SK-N-SH (cell line): ENCODE results near the gene COQ9. TPM values are rescaled to one million over a fixed set of nuclear protein-coding genes. Genes with fewer than 3 reads are reported as not detected.
A peak's percentile ranks its signal among the peaks of the same experiment; 100 is the strongest.

Experiments used
- CTCF ChIA-PET: fragments of 300-600, 350-600 bp; formaldehyde crosslinking; extraction: SDS; loops from one replicate; lab custom pipeline; 2021; lab: Yijun Ruan, JAX
- POLR2A ChIA-PET: fragments of 350-600 bp; sonication (Branson Sonifier 250); formaldehyde crosslinking; extraction: SDS; loops from one replicate; lab custom pipeline; 2020; ENCODE audit warnings: antibody characterized with exemption, inconsistent platforms; lab: Yijun Ruan, JAX
- DNase-seq: peaks from one replicate; pipeline ENCODE4 v3.0.0; 2012
- H2AFZ ChIP-seq: fragments of 200-600 bp; sonication (generic); 2 replicates; pipeline ENCODE4 v1.8.1; 2016; ENCODE audit warnings: antibody characterized with exemption, mild to moderate bottlenecking, low read depth
- H3F3A ChIP-seq: fragments of 200-600 bp; sonication (generic); replicated peaks from 2 replicates; pipeline ENCODE3; 2016; ENCODE audit warnings: antibody characterized with exemption, mild to moderate bottlenecking; ENCODE audit not compliant: insufficient read depth
- H3K27ac ChIP-seq, 2 experiments: fragments of 200-500 bp in 1 of 2; fragments of 200-600 bp in 1 of 2; sonication (Bioruptor generic) in 1 of 2; sonication (generic), shearing (Covaris generic) in 1 of 2; 2 replicates each; pipeline versions ENCODE4 v1.5.1 to v1.6.1; 2014 to 2016; ENCODE audit warnings: low read depth in 2 of 2, inconsistent platforms in 1 of 2, low read length in 1 of 2, mild to moderate bottlenecking in 1 of 2, mixed read lengths in 1 of 2
- H3K27me3 ChIP-seq: fragments of 200-600 bp; sonication (generic), shearing (Covaris generic); 2 replicates; pipeline ENCODE4 v1.6.1; 2016; ENCODE audit warnings: mixed run types; ENCODE audit not compliant: insufficient read depth
- H3K36me3 ChIP-seq, 2 experiments: fragments of 200-500 bp in 1 of 2; fragments of 200-600 bp in 1 of 2; sonication (Bioruptor generic) in 1 of 2; sonication (generic) in 1 of 2; replicated peaks in 1 of 2; 2 replicates each; pipeline versions ENCODE3 to v1.5.1; 2014 to 2016; ENCODE audit warnings: low read length in 1 of 2, mild to moderate bottlenecking in 1 of 2; ENCODE audit not compliant: insufficient read depth in 2 of 2, control insufficient read depth in 1 of 2
- H3K4me1 ChIP-seq, 2 experiments: fragments of 200-500 bp in 1 of 2; fragments of 200-600 bp in 1 of 2; sonication (Bioruptor generic) in 1 of 2; sonication (generic), shearing (Covaris generic) in 1 of 2; 2 replicates each; pipeline versions ENCODE4 v1.5.1 to v1.6.1; 2014 to 2016; ENCODE audit warnings: low read depth in 1 of 2, low read length in 1 of 2, mixed run types in 1 of 2; ENCODE audit not compliant: insufficient read depth in 2 of 2, control insufficient read depth in 1 of 2
- H3K4me2 ChIP-seq: fragments of 200-600 bp; sonication (generic), shearing (Covaris generic); 2 replicates; pipeline ENCODE4 v1.6.1; 2017; ENCODE audit warnings: mixed run types
- H3K4me3 ChIP-seq, 2 experiments: fragments of 200-500 bp in 1 of 2; fragments of 200-600 bp in 1 of 2; sonication (Bioruptor generic) in 1 of 2; sonication (generic), shearing (Covaris generic) in 1 of 2; 2 replicates each; pipeline versions ENCODE4 v1.5.1 to v1.8.1; 2014 to 2016; ENCODE audit warnings: low read depth in 2 of 2, inconsistent platforms in 1 of 2, low read length in 1 of 2, mild to moderate bottlenecking in 1 of 2, mixed read lengths in 1 of 2, moderate library complexity in 1 of 2
- H3K79me2 ChIP-seq: fragments of 200-600 bp; sonication (generic); 2 replicates; pipeline ENCODE4 v1.8.1; 2017; ENCODE audit warnings: mild to moderate bottlenecking; ENCODE audit not compliant: insufficient read depth
- H3K9ac ChIP-seq: fragments of 200-600 bp; sonication (generic); 2 replicates; pipeline ENCODE4 v1.6.1; 2017; ENCODE audit warnings: mixed run types
- H3K9me2 ChIP-seq: fragments of 200-600 bp; sonication (generic); 2 replicates; pipeline ENCODE4 v1.6.1; 2017; ENCODE audit warnings: mixed run types
- H3K9me3 ChIP-seq: fragments of 200-600 bp; sonication (generic); 2 replicates; pipeline ENCODE4 v1.6.1; 2017; ENCODE audit warnings: mixed run types, mild to moderate bottlenecking, moderate library complexity
- H4K20me1 ChIP-seq: fragments of 200-600 bp; sonication (generic); 2 replicates; pipeline ENCODE4 v1.6.1; 2017; ENCODE audit warnings: mild to moderate bottlenecking, mixed run types; ENCODE audit not compliant: insufficient read depth
- CHD2 ChIP-seq: fragments of 150-350 bp; IDR thresholded peaks from 2 replicates; pipeline ENCODE4 v1.6.1; 2018; ENCODE audit warnings: low read length; ENCODE audit not compliant: partially characterized antibody
- ELF1 ChIP-seq: IDR thresholded peaks from 2 replicates; pipeline ENCODE4 v1.4.0; 2012
- EP300 ChIP-seq, 2 experiments: IDR thresholded peaks; 2 replicates each; pipeline versions ENCODE4 v1.4.0 to v1.6.1; 2012; ENCODE audit warnings: borderline replicate concordance in 1 of 2, low read depth in 1 of 2, low read length in 1 of 2
- EZH2phosphoT487 ChIP-seq: fragments of 200-600 bp; sonication (generic); IDR thresholded peaks from 2 replicates; pipeline ENCODE4 v1.6.1; 2017; ENCODE audit warnings: low read depth, mixed run types, mild to moderate bottlenecking, antibody characterized with exemption, moderate library complexity, borderline replicate concordance
- FOSL2 ChIP-seq: IDR thresholded peaks from 2 replicates; pipeline ENCODE4 v1.4.0; 2012; ENCODE audit warnings: low read depth, mild to moderate bottlenecking, moderate library complexity, borderline replicate concordance
- GABPA ChIP-seq: IDR thresholded peaks from 2 replicates; pipeline ENCODE4 v1.4.0; 2012; ENCODE audit warnings: low read depth, mild to moderate bottlenecking
- IRF3 ChIP-seq: fragments of 150-350 bp; IDR thresholded peaks from 2 replicates; pipeline ENCODE4 v1.6.1; 2016; ENCODE audit warnings: mild to moderate bottlenecking, low read depth, low read length
- JUND ChIP-seq: IDR thresholded peaks from 2 replicates; pipeline ENCODE4 v1.4.0; 2012
- PBX3 ChIP-seq: IDR thresholded peaks from 2 replicates; pipeline ENCODE4; 2012
- RAD21 ChIP-seq: IDR thresholded peaks from 2 replicates; pipeline ENCODE4 v1.6.1; 2012; ENCODE audit warnings: mild to moderate bottlenecking, low read length
- RFX5 ChIP-seq: IDR thresholded peaks from 2 replicates; pipeline ENCODE4 v1.6.1; 2012; ENCODE audit warnings: mild to moderate bottlenecking, improper control_type of control experiment, low read length
- RXRA ChIP-seq: IDR thresholded peaks from 2 replicates; pipeline ENCODE4 v1.4.0; 2012; ENCODE audit warnings: low read depth, mild to moderate bottlenecking, borderline replicate concordance
- SMC3 ChIP-seq: IDR thresholded peaks from 2 replicates; pipeline ENCODE4 v1.6.1; 2012; ENCODE audit warnings: low read depth, low read length, improper control_type of control experiment
- WGBS: methylation state at CpG from one replicate; pipeline ENCODE4 v1.1.6; 2017; ENCODE audit warnings: low lambda C conversion rate; 5-methylcytosine and 5-hydroxymethylcytosine counted together
- polyA plus RNA-seq, 3 experiments: library from polyadenylated mRNA; depleted of rRNA; stranded (reverse); fragments of >200 nt; gene quantifications; 2 replicates each; pipeline ENCODE4 v1.2.3, GENCODE V29; 2012
- TF ChIP-seq, protein P1 (sequence below): IDR thresholded peaks from 2 replicates; pipeline ENCODE4 v1.6.1; 2012; ENCODE audit warnings: mild to moderate bottlenecking, low read depth, low read length, moderate library complexity

The COQ9 gene
- polyA plus RNA-seq, 1 of the 3 experiments (the other 2 are of a cell fraction): 81.2 TPM

DNA sequence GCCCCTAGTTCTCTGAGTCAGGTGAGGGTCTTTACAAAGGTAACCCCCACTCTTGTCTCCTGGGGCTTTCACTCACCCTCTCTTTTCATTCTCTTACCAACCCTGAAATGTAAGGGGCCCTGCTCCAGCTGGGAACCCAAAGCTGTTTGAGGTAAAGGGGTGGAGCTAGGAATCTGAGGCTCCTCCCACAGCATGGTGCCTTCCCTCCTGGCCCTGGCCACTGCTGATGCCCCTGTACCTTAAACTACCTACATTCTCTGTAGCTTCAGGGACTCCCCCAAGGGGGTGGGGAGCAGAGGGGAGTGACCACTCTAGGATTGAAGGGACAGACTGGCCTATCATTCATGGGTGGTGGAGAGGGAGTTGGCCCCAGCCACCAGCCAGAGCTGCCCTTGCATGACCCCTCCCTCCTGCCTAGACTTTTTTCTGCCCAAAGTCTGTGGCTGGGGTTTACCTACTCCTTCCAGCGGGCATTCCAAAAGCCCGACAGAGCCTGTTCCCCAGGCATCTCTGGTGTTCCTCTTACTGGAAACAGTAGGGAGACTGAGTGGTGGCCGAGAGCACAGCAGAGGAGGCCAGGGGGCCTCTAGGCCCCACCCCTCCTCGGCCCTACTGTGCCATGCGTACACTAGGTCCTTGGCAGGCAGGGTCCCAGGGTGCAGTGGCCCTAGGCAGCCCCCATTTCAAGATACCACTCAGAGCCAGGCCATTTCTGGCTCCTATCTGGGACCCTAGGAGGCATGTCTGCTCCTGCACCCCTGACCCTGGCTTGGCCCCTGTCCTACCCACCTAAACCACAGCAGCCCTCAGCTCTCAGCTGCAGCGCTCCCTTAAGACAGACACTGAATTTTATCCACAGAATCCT is 29.5 kb downstream of the COQ9 start:
- 89% methylated on average over 1 of the region's 6 CpGs for WGBS
- CTCF ChIA-PET: interaction anchor here (0.6 to 21.0 kb wide), 6 partner anchors 9 to 59 kb away, joined by 3 to 354 read pairs (median 5); partner anchors contain the start of genes DOK4 and POLR2C
- DNase-seq: peak; percentile 43

DNA sequence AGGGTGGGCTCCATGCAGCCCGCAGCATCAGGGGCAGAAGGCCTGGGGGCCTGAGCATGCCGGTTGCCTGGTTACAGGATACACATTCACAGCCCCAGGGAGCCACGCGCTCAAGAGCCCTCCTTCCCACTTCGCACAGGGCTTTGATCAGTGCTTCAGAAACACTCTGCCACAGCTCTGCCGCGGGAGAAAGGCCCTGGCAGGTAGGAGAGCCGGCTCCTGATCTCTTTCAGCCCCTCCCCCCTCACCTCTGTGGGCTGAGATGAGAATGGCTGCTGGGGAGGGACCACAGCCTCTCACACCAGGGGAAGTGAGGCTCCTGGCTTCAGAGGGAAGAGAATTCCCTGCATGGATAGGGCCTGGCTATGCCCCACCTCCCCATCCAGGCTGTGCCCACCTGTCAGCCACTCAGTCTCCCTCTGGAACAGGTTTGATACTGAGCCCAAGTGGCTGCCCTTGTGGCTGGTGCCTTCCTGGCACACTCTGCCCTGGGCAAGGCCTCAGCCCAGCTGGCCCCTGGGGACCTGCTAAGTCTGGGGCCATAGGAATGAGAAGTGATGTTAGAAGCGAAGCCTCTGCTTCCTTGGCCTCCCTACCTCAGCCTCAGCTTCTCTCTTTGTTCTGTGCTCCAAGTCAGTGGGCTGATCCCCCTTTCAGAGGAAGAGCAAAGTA is 30.4 kb downstream of the COQ9 start:
- ChIA-PET CTCF (interaction anchor here (1.2 to 21.0 kb wide), 3 partner anchors 14 to 49 kb away, joined by 4 to 354 read pairs (median 58); partner anchors contain the start of gene POLR2C), POLR2A (no interaction called here)
- no peak for TF ChIP-seq RAD21
- TF ChIP-seq IRF3: no peak
- no peak for TF ChIP-seq EZH2phosphoT487
- TF ChIP-seq GABPA: no peak
- TF ChIP-seq JUND: no peak
- TF ChIP-seq RFX5: no peak
- TF ChIP-seq, protein P1, sequence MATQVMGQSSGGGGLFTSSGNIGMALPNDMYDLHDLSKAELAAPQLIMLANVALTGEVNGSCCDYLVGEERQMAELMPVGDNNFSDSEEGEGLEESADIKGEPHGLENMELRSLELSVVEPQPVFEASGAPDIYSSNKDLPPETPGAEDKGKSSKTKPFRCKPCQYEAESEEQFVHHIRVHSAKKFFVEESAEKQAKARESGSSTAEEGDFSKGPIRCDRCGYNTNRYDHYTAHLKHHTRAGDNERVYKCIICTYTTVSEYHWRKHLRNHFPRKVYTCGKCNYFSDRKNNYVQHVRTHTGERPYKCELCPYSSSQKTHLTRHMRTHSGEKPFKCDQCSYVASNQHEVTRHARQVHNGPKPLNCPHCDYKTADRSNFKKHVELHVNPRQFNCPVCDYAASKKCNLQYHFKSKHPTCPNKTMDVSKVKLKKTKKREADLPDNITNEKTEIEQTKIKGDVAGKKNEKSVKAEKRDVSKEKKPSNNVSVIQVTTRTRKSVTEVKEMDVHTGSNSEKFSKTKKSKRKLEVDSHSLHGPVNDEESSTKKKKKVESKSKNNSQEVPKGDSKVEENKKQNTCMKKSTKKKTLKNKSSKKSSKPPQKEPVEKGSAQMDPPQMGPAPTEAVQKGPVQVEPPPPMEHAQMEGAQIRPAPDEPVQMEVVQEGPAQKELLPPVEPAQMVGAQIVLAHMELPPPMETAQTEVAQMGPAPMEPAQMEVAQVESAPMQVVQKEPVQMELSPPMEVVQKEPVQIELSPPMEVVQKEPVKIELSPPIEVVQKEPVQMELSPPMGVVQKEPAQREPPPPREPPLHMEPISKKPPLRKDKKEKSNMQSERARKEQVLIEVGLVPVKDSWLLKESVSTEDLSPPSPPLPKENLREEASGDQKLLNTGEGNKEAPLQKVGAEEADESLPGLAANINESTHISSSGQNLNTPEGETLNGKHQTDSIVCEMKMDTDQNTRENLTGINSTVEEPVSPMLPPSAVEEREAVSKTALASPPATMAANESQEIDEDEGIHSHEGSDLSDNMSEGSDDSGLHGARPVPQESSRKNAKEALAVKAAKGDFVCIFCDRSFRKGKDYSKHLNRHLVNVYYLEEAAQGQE: no peak
- no peak for TF ChIP-seq FOSL2
- TF ChIP-seq PBX3: no peak
- TF ChIP-seq SMC3: no peak
- TF ChIP-seq RXRA: no peak
- no peak for TF ChIP-seq ELF1
- TF ChIP-seq CHD2: no peak
- no peak for TF ChIP-seq EP300 (IDR thresholded peaks at IDR 0.05; ENCODE audit: borderline replicate concordance in 1 of 2, low read depth in 1 of 2, low read length in 1 of 2)
- peak; percentile 30 for DNase-seq
- H3K79me2 ChIP-seq: peaks cover 7% of the 10 kb centered on the region; the same call in 1 of the 2 replicates
- peaks cover 14 to 86% of the 10 kb centered on the region in 2 experiments; a peak in 3 of 4 replicates for H3K4me1 ChIP-seq
- H3K9ac ChIP-seq: no peak overlapping the region
- H2AFZ ChIP-seq: no peak overlapping the region
- no peak overlapping the region for H3K4me2 ChIP-seq
- H3K9me2 ChIP-seq: no peaks in the 10 kb centered on the region
- peaks cover 0 to 22% of the 10 kb centered on the region in 2 experiments for H3K36me3 ChIP-seq
- H3K9me3 ChIP-seq: no peaks in the 10 kb centered on the region
- H4K20me1 ChIP-seq: 0 out of 2 replicates have a peak, but pooled peaks cover 6% of the 10 kb centered on the region
- WGBS: 72% methylated on average over 8 of the region's 9 CpGs
- no peak overlapping the region; a peak in 1 of 4 replicates for H3K4me3 ChIP-seq
- no peaks in the 10 kb centered on the region for H3K27me3 ChIP-seq
- H3K27ac ChIP-seq: peak overlapping the region in 1 of 2 experiments; percentile 90; a peak in 2 of 4 replicates
- H3F3A ChIP-seq: peaks cover 5% of the 10 kb centered on the region

More for the DNA sequence above, 29.5 kb downstream of the COQ9 start:
- no peak for TF ChIP-seq EZH2phosphoT487
- Histone ChIP-seq H3K79me2 (peaks cover 7% of the 10 kb centered on the region; the same call in 1 of the 2 replicates), H3K9me2 (no peaks in the 10 kb centered on the region), H3K4me1 (peaks cover 14 to 94% of the 10 kb centered on the region in 2 experiments), H3K36me3 (peaks cover 4 to 31% of the 10 kb centered on the region in 2 experiments), H3F3A (peaks cover 9% of the 10 kb centered on the region), H3K4me2 (no peak overlapping the region), H2AFZ (no peak overlapping the region), H4K20me1 (0 out of 2 replicates have a peak, but pooled peaks cover 6% of the 10 kb centered on the region), H3K4me3 (no peak overlapping the region), H3K9me3 (no peaks in the 10 kb centered on the region), H3K27me3 (no peaks in the 10 kb centered on the region), H3K9ac (no peak overlapping the region), H3K27ac (peak overlapping the region in 1 of 2 experiments; percentile 90; a peak in 2 of 4 replicates)
- POLR2A ChIA-PET: interaction anchor here (0.6 to 1.0 kb wide), 5 partner anchors 11 to 1231 kb away, joined by 3 to 4 read pairs (median 3); partner anchors contain the start of genes CIAPIN1 and COQ9
